Left lung (tissue), 10 donors: ENCODE measurements around the gene NCAPD3. TPM values are rescaled to one million over a fixed set of nuclear protein-coding genes. Genes with fewer than 3 reads are reported as not detected.

Experiments
- ATAC-seq: fragments of 200-7000 bp; cut with Tn5 transposase; one replicate; pipeline ENCODE4 v1.9.1; 2020; ENCODE audit warnings: moderate library complexity
- DNase-seq, 4 donors: peaks; one replicate each; pipeline ENCODE4 v3.0.0-alpha.2; 2013 to 2020
- H3K27ac ChIP-seq, 2 donors: fragments of 200-600 bp; sonication (generic) in 1 of 2; one replicate each; pipeline versions ENCODE4 v1.5.0 to v1.8.0; 2020 to 2021
- H3K27me3 ChIP-seq, 2 donors: fragments of 200-600 bp; sonication (generic) in 1 of 2; one replicate each; pipeline versions ENCODE4 v1.5.0 to v1.8.0; 2020 to 2021
- H3K36me3 ChIP-seq, 2 donors: fragments of 200-600 bp; sonication (generic) in 1 of 2; one replicate each; pipeline versions ENCODE4 v1.5.0 to v1.8.0; 2020 to 2021
- H3K4me1 ChIP-seq, 2 donors: fragments of 200-600 bp; one replicate each; pipeline ENCODE4 v1.8.0; 2021
- H3K4me3 ChIP-seq, 2 donors: fragments of 200-600 bp; sonication (generic) in 1 of 2; one replicate each; pipeline versions ENCODE4 v1.5.0 to v1.8.0; 2020 to 2021; ENCODE audit warnings: mild to moderate bottlenecking in 1 of 2
- H3K9me3 ChIP-seq, 2 donors: fragments of 200-600 bp; sonication (generic) in 1 of 2; one replicate each; pipeline versions ENCODE4 v1.5.0 to v1.8.0; 2020 to 2021
- CTCF ChIP-seq, 2 donors: fragments of 200-600 bp; sonication (generic) in 1 of 2; IDR thresholded peaks; one replicate each; pipeline versions ENCODE4 v1.5.0 to v1.8.0; 2021; ENCODE audit warnings: antibody characterized with exemption in 2 of 2
- intact Hi-C, 2 donors: fragments of 100-400 bp; cut with DNase I; formaldehyde crosslinking; loops; one replicate each; pipeline versions ENCODE4 v1.11.2 to v1.14.2; 2022
- polyA plus RNA-seq, 6 donors: library from polyadenylated mRNA; unstranded; fragments of 120-200 nt; gene quantifications; one replicate each; pipeline ENCODE4 v1.2.1, GENCODE V29; 2013; ENCODE audit not compliant: insufficient read length in 6 of 6
- total RNA-seq, 2 donors: library from RNA; stranded (reverse); fragmentation: NEBNext Ultra II Directional; extraction: Animal tissue kit (Norgen Biotek cat#: 25700); gene quantifications; one replicate each; pipeline ENCODE4 v1.2.1, GENCODE V29; 2021
- donor health status: DM: no; HTN: yes; CAD: no.
- donor health status: DM: no; HTN: no; CAD: no.

NCAPD3 gene
- total and polyA plus RNA-seq, 8 donors = 16.4 to 37.7 (median 32.6) TPM

GRCh38 chr11:134245434-134245833 is 21.7 kb upstream of the NCAPD3 start:
- Histone ChIP-seq H3K27me3 (no peaks in the 10 kb centered on the region), H3K36me3 (peaks cover 0 to 86% of the 10 kb centered on the region in 2 donors), H3K4me1 (peaks cover 0 to 7% of the 10 kb centered on the region in 2 donors), H3K4me3 (no peak overlapping the region), H3K9me3 (no peaks in the 10 kb centered on the region), H3K27ac (no peak overlapping the region)
- ATAC-seq = no peak
- intact Hi-C loops = no loop called here
- no peak for TF ChIP-seq CTCF (IDR thresholded peaks at IDR 0.05)
- no peak for DNase-seq

- DNase-seq (no peak), ATAC-seq (peak; percentile 18)
- intact Hi-C loops = no loop called here
- Histone ChIP-seq H3K4me1 (no peaks in the 10 kb centered on the region), H3K9me3 (no peaks in the 10 kb centered on the region), H3K4me3 (no peak overlapping the region), H3K27ac (no peak overlapping the region), H3K36me3 (peaks cover 0 to 94% of the 10 kb centered on the region in 2 donors), H3K27me3 (no peaks in the 10 kb centered on the region)
- peak in 1 of 2 donors; percentile 29 for TF ChIP-seq CTCF (IDR thresholded peaks at IDR 0.05)
Observed at GRCh38 chr11:134244593-134244992, 20.8 kb upstream of the NCAPD3 start.

- ATAC-seq (no peak), DNase-seq (no peak)
- Histone ChIP-seq H3K4me3 (no peak overlapping the region), H3K9me3 (no peaks in the 10 kb centered on the region), H3K27me3 (no peaks in the 10 kb centered on the region), H3K27ac (no peak overlapping the region), H3K4me1 (no peaks in the 10 kb centered on the region), H3K36me3 (peaks cover 0 to 96% of the 10 kb centered on the region in 2 donors)
- no peak for TF ChIP-seq CTCF (IDR thresholded peaks at IDR 0.05)
- intact Hi-C loops = no loop called here
Observed at GRCh38 chr11:134243913-134244312, 20.1 kb upstream of the NCAPD3 start.

GRCh38 chr11:134242376-134242775 is 18.6 kb upstream of the NCAPD3 start:
- ATAC-seq (no peak), DNase-seq (no peak)
- Histone ChIP-seq H3K27me3 (no peaks in the 10 kb centered on the region), H3K36me3 (peaks cover 0 to 96% of the 10 kb centered on the region in 2 donors), H3K4me1 (no peaks in the 10 kb centered on the region), H3K4me3 (no peak overlapping the region), H3K27ac (no peak overlapping the region), H3K9me3 (no peaks in the 10 kb centered on the region)
- no peak for TF ChIP-seq CTCF (IDR thresholded peaks at IDR 0.05)
- intact Hi-C loops = no loop called here

- TF ChIP-seq CTCF (IDR thresholded peaks at IDR 0.05) = no peak
- Histone ChIP-seq H3K36me3 (peaks cover 0 to 88% of the 10 kb centered on the region in 2 donors), H3K27ac (no peak overlapping the region), H3K4me1 (no peaks in the 10 kb centered on the region), H3K27me3 (no peaks in the 10 kb centered on the region), H3K9me3 (no peaks in the 10 kb centered on the region), H3K4me3 (no peak overlapping the region)
- ATAC-seq (no peak), DNase-seq (no peak)
- intact Hi-C loops = no loop called here
Observed at GRCh38 chr11:134240592-134240991, 16.8 kb upstream of the NCAPD3 start.
